ENCODE measurements around the gene GRAMD1B.

DNA sequence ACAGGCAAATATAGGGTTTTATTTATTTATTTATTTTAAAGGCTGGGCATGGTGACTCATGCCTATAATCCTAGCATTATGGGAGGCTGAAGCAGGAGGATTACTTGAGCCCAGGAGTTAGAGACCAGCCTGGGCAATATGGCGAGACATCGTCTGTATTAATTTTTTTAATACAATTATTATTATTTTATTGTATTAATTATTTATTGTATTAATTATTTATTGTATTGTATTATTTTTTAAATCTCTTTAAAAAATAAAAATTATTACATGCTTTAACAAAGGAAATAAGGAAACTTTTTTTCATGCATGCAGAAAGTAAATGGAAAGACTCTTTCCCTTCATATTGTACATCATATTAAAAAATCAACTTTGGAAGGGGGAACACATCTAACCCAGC, 220.8 kb downstream of the GRAMD1B start:
- TF ChIP-seq POLR2A (IDR thresholded peaks at IDR 0.05; ENCODE audit: low read length) (no peak), GATA1 (IDR thresholded peaks at IDR 0.05; ENCODE audit: low read depth, low read length) (no peak)

All from erythroblast (primary cell).